K562 (cell line): ENCODE data around the gene AIDA. TPM values are rescaled to one million over a fixed set of nuclear protein-coding genes. Genes with fewer than 3 reads are reported as not detected.
A peak's percentile ranks its signal among the peaks of the same experiment; 100 is the strongest.

Source experiments
- ARID3A ChIP-seq: IDR thresholded peaks from 2 replicates; pipeline ENCODE4 v1.6.1; 2012; ENCODE audit warnings: low read depth, low read length, improper control_type of control experiment, borderline replicate concordance
- ARID4B ChIP-seq: sonication (generic); formaldehyde crosslinking; IDR thresholded peaks from 2 replicates; pipeline ENCODE4 v1.8.0; 2022; ENCODE audit warnings: mild to moderate bottlenecking, missing genetic modification reagents
- CHCHD3 ChIP-seq: fragments of 250-450 bp; sonication (Bioruptor Pico); IDR thresholded peaks from 2 replicates; pipeline ENCODE4 v2.1.2; 2022; ENCODE audit warnings: mild to moderate bottlenecking
- HDAC1 ChIP-seq, 2 experiments: fragments of 450-650 bp; IDR thresholded peaks; 2 replicates each; pipeline ENCODE4 v1.6.1; 2016 to 2017; ENCODE audit warnings: inconsistent platforms in 1 of 2, mild to moderate bottlenecking in 1 of 2, moderate library complexity in 1 of 2
- ILF3 ChIP-seq: fragments of 450-650 bp; IDR thresholded peaks from 2 replicates; pipeline ENCODE4 v1.6.1; 2018; ENCODE audit warnings: antibody characterized with exemption, mild to moderate bottlenecking, moderate library complexity, borderline replicate concordance
- KLF1 ChIP-seq: fragments of 450-650 bp; IDR thresholded peaks from 2 replicates; pipeline ENCODE4 v1.6.1; 2016; ENCODE audit warnings: missing genetic modification characterization, missing compliant biosample characterization
- MAFF ChIP-seq: IDR thresholded peaks from 2 replicates; pipeline ENCODE4 v1.6.1; 2012; ENCODE audit warnings: low read length, improper control_type of control experiment
- MCM2 ChIP-seq: fragments of 450-650 bp; IDR thresholded peaks from 2 replicates; pipeline ENCODE4 v1.6.1; 2017; ENCODE audit warnings: low read depth, mild to moderate bottlenecking
- PRDM10 ChIP-seq: fragments of 450-650 bp; IDR thresholded peaks from 2 replicates; pipeline ENCODE4 v1.6.1; 2018; ENCODE audit not compliant: partially characterized antibody
- SUPT5H ChIP-seq: fragments of 450-650 bp; IDR thresholded peaks from 2 replicates; pipeline ENCODE4 v1.6.1; 2016
- TAF1 ChIP-seq: IDR thresholded peaks from 2 replicates; pipeline ENCODE4 v1.6.1; 2011; ENCODE audit warnings: mild to moderate bottlenecking, low read length, moderate library complexity; ENCODE audit not compliant: insufficient read depth, control insufficient read depth, severe bottlenecking; ENCODE audit errors: extremely low read depth
- TBL1XR1 ChIP-seq, 2 experiments: IDR thresholded peaks; 2 replicates each; pipeline ENCODE4 v1.6.1; 2012; ENCODE audit warnings: improper control_type of control experiment in 2 of 2, low read length in 2 of 2, mild to moderate bottlenecking in 1 of 2
- polyA plus RNA-seq, 8 experiments: library from polyadenylated mRNA; depleted of rRNA in 4 of 8; stranded (reverse) in 5 of 8; unstranded in 3 of 8; fragments of >200 nt; fragmentation: Nextera tagmentation in 2 of 8; fragmentation: Illumina TruSeq in 1 of 8; extraction: Ambion mirVana in 2 of 8; extraction: Trizol in 1 of 8; gene quantifications; 2 replicates each; pipeline versions ENCODE4 v1.2.1 to v1.2.3, GENCODE V29; 2011 to 2014; ENCODE audit warnings: inconsistent platforms in 1 of 8, missing spikeins in 1 of 8
- total RNA-seq, 7 experiments: library from RNA; depleted of rRNA in 6 of 7; stranded (reverse); fragments of >200 nt in 6 of 7; fragmentation: Illumina TruSeq in 2 of 7; extraction: Trizol in 2 of 7; gene quantifications; 2 replicates each; pipeline versions ENCODE4 v1.2.1 to v1.2.3, GENCODE V29; 2011 to 2021; ENCODE audit warnings: low replicate concordance in 1 of 7
- TF ChIP-seq, protein P1 (sequence below): fragments of 450-650 bp; formaldehyde crosslinking; IDR thresholded peaks from 2 replicates; pipeline ENCODE4 v1.4.0; 2022; ENCODE audit warnings: missing genetic modification characterization
- TF ChIP-seq, protein P2 (sequence below): fragments of 450-650 bp; formaldehyde crosslinking; IDR thresholded peaks from 2 replicates; pipeline ENCODE4 v1.4.0; 2020; ENCODE audit warnings: mild to moderate bottlenecking

The AIDA gene
- total and polyA plus RNA-seq, 9 of the 15 experiments (the other 6 are each of a cell fraction or from before 2014, with no cell fraction given), result 18.2 to 77.9 (median 24.9) TPM

DNA sequence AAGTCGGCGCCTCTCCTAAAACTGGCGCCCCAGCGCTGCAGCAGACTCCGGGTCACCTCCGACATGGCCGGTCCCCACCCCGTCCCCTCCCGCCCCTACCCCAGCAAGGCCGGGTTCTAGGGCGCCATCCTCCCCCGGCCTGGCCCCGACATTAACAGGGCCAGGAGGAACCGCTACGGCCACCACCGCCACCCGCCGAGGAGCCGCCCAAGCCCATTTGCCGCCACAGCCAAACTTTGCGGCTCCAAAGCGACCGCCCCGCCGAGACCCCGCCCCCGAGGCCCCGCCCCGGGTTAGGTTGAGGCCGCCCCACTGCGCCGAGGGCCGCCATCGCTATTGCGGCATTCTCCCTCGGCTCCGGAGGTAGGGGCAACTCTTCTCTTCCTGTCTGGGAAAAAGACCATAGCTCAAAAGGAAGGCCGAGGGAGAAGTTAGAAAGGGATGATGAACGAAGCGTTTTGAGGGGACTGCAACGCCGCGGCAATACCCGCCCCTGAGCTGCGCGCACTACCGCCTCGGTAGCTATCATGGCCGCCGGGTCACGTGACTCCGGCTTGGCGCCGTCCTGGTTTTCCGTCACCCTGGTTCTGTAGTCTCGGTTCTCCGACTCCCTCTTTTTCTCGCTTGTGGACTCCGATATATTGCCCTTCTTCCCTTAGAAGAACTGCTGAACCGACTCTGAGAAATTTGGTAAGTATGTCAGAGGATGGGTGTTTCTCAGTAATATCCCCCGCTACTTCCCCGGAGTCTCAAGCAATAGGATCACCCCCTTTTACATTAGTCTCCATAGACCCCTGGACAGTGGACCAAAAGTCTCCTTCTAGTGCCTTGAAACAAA is at the start of gene AIDA, which contains the start of gene BROX (continued):
- TF ChIP-seq ARID3A (no peak), MCM2 (no peak), SUPT5H (no peak), HDAC1 (IDR thresholded peaks at IDR 0.05) (peak in 1 of 2 experiments; percentile 75; a peak in 2 of 4 replicates), TBL1XR1 (IDR thresholded peaks at IDR 0.05; ENCODE audit: low read length in 2 of 2) (peak in 1 of 2 experiments; percentile 29; a peak in 1 of 4 replicates), MAFF (no peak), CHCHD3 (CRISPR knock-in tag) (0 out of 2 replicates have a peak, but pooled peaks have one; percentile 48), KLF1 (tag) (no peak), ILF3 (no peak), ARID4B (CRISPR knock-in tag) (peak; percentile 92), PRDM10 (peak; percentile 58), TAF1 (peak; percentile 59)
- TF ChIP-seq, protein P1, sequence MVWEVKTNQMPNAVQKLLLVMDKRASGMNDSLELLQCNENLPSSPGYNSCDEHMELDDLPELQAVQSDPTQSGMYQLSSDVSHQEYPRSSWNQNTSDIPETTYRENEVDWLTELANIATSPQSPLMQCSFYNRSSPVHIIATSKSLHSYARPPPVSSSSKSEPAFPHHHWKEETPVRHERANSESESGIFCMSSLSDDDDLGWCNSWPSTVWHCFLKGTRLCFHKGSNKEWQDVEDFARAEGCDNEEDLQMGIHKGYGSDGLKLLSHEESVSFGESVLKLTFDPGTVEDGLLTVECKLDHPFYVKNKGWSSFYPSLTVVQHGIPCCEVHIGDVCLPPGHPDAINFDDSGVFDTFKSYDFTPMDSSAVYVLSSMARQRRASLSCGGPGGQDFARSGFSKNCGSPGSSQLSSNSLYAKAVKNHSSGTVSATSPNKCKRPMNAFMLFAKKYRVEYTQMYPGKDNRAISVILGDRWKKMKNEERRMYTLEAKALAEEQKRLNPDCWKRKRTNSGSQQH (CRISPR knock-in tag), result peak; percentile 32; the same call in 1 of the 2 replicates
- TF ChIP-seq, protein P2, sequence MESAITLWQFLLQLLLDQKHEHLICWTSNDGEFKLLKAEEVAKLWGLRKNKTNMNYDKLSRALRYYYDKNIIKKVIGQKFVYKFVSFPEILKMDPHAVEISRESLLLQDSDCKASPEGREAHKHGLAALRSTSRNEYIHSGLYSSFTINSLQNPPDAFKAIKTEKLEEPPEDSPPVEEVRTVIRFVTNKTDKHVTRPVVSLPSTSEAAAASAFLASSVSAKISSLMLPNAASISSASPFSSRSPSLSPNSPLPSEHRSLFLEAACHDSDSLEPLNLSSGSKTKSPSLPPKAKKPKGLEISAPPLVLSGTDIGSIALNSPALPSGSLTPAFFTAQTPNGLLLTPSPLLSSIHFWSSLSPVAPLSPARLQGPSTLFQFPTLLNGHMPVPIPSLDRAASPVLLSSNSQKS (CRISPR knock-in tag), result 0 out of 2 replicates have a peak, but pooled peaks have one; percentile 43
